ENCODE results near the gene VEZF1.
A peak's percentile ranks its signal among the peaks of the same experiment; 100 is the strongest.

The VEZF1 gene

DNA sequence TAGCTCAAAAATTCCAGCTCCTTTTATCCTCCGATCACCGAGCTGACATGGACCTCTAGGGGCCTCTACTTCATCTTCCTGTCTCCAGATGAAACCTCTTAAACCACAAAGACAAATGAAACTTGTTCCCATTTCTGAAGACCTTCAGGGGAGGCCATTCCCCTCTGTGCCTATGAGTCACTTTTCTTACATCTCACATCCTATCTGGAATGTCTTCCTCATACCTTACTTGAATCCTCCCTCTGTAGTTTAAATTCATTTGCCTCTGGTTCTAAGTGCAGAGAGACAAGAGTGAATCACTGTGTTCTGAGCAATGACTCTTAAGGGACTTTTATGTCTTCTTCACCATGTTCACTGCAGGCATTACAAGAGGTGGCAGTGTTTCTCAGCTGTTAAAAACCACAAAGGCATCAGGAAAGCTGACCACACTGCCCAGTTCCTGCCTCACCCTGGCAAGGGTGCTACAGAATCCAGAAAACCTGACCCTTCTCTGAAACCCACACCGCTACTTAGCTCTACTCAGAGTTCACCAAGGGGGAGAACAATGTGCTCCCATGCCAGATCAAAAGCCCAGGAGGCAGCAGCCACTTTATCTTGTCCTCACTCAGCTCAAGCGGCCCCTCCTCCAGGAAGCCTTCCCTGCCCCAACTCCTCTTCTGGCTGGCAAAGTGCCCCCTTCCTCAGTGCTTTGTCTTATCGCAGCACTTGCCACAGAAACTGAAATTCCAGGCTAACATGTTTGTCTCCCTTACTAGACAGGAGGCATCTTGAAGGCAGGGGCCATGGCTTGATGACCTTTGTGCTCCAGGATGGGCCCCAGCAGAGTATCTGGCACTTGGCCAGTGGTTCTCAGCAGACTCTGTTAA is 39.3 kb downstream of the VEZF1 start:
- no peak for DNase-seq

DNA sequence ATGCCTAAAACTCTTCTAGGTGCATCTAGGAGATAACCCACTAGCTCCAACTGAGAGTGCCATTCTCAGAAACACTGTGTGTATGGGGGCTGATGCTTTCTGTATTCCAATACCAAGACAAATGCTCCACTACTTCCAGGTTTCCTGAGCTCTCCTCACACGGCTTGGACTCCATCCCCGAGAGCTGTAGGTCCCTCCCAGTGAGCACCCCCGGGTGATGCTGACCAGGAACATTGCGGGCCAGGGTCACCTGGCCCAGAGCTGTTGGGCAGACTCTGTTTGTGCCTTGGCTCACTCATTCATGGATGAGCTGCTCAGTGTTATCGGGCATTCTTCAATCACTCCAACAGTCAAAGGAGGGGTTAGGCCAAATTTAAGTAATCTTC is 39.9 kb downstream of the VEZF1 start:
- no peak for DNase-seq

DNA sequence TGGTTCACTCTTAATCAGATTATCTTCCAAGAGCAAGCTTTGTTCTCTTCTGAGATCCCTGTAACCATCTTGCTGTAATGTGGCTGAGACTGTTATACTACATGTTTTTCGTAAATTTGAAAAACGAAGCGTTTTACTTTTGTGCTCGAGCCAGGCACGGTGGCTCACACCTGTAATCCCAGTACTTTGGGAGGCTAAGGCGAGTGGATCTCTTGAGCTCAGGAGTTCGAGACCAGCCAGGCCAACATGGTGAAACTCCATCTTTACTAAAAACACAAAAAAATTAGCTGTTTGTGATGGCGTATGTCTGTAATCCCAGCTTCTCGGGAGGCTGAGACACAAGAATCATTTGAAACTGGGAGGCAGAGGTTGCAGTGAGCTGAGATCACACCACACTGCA is 40.7 kb downstream of the VEZF1 start:
- no peak for DNase-seq

DNA sequence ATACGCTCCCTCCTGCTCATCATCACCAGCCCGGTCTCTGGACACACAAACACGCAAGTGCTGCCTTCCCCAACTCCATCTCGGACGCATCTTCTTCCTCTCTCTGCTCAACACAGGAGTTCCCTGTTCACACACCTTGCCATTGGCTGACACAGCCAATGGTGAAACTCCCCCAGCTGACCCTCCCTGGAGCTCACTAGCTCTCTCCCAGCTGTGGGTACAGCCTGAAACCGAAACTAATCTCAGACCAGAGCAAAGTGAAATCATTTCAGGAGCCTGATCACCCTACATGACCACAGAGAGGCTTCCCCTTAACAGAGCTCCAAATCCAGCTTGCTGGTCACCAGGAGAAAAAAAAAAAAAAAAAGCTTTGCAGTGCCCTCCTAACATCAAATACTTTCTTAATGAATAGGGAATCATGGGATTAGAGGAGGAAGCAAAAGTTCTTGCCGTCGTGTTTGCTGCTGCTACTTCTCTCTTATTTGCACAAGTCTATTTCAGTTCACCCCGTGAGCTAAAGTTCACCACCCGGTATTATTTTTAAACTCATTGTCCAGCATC is 41.2 kb downstream of the VEZF1 start:
- peak in 2 of 5 experiments; percentile 17 to 63 for DNase-seq

DNA sequence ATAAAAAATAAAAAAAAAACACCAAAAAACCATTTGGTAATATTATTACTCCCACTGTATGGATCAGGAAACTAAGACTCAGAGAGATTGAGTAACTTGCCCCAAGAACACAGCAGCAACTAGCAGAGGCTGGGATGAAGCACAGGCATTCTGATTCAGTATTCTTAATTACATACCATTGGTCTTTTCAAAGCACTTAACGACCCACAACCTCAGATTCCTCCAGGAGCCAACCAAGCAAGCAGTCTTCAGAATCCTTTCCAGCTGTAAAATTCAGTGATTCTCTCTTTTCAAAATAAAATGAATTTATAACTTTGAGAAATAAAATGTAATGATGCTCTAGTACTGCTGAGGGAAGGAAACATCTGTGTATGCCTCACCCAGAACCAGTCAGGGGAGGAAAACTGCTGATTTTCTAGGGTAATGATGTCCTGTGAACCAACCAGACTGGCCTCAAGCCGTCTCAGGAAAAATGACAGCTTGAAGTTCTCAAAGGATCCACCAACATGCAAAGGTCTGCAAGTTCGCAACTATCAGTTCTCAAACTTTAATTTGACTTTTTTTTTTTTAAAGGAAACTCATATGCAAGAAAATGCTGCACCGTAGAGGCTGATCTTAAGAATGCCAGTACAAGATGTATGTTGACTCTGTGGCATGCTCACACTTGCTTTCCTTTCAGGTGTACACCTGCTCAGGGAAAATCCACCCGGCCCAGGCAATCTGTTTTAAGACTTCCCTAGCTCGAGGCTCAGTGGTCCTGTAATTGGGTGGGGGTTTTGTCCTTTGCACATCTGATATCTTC is 41.9 kb downstream of the VEZF1 start:
- DNase-seq: no peak

DNA sequence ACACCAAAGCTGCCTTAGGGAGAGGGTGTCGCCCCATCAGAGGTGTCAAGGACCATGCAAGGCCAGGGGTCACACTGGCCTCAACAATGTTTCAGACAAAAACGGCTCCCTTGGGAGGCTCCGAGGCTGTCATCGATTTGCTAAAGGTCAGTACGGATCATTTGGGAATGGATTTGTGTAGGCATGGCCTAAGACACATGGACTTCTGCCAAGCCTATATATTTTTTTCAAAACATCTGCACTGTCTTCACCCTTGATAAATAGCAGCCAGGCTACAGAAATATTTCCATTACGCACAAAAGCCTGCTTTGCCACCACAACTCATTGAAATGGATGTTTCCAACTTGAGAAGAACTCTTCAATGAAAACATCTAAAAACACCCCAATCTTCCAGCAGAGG is 43.1 kb downstream of the VEZF1 start:
- DNase-seq: no peak

DNA sequence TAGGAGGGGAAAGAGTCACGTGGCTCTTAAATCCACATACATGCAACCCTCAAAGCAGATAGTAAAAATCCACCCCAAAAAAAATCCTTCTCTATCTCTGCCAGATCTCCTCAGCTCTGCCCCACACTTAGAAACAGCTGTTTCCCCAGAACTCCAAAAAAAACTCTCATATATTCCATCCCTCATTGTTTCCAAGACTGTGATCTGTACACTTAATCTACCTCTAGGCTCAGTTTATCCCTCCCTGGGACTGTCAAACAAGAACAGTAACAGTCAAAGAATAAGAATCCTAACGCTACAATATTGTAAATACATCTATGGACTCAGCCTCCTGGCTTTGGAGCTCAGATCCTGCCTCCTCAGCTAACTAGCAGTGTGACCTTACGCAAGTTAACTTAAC is 44.4 kb downstream of the VEZF1 start:
- no peak for DNase-seq

DNA sequence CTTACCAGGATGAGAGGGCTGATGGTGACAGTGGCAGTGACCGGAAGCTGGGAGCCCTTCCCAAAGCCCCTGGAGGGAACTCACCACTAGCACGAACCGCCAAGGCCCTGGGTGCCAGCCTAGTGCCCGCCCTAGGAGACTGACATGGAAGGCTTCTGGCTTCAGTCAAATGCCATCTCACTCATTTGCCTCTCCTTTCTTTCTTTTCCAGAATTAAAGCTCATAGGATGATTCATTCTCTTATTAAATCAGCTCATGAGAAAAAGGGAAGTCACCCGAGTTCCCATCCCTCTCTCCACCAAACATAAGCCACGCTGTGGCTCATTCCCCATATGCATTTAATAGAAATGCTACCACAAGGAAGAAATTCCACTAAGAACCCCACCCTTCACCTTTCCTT is 44.9 kb downstream of the VEZF1 start:
- DNase-seq: no peak

DNA sequence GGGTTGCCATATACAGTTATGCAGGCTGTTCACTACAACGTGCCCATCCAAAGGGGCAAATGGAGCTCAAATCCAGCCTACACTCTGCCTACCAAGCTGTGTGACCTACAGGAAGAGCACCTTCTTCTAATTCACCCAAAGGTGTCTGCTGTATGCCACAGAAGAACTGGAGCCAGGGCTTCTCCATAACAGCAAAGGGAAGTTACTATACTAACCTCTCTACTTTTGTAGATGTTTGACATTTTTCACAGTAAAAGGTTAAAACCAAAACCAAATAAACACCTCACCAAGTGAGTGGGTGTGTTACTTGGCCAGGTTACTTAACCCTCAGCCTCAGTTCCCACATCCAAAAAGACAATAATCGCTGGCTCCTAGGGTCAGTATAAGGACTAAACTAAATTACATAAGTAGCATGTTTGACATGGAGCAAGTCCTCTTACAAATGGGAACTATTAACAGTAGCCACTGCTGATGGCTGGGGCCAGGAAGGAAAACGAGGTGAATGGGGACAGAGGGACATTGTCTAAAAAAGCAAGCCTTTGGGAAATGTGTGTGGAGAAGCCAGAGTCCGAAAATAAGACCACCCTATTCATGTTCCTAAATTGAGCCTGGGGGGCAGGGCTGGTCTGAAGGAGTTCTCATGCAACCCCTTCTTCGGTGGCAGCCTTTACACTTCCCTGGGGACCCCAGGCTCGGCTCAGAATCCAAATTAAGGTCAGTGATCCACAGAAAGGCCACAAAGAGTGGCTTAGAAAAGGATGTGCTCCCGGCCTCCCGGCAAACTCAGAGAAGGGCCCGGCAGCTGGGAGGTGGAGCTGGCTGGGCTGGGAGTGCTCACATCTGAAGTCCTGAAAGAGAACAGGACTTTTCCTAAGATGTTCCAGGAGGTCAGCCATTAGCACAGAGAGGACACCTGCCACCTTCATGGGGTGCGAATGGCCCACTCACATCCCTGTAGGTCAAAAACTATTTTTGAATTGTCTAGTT is 46.4 kb downstream of the VEZF1 start:
- no peak for DNase-seq

DNA sequence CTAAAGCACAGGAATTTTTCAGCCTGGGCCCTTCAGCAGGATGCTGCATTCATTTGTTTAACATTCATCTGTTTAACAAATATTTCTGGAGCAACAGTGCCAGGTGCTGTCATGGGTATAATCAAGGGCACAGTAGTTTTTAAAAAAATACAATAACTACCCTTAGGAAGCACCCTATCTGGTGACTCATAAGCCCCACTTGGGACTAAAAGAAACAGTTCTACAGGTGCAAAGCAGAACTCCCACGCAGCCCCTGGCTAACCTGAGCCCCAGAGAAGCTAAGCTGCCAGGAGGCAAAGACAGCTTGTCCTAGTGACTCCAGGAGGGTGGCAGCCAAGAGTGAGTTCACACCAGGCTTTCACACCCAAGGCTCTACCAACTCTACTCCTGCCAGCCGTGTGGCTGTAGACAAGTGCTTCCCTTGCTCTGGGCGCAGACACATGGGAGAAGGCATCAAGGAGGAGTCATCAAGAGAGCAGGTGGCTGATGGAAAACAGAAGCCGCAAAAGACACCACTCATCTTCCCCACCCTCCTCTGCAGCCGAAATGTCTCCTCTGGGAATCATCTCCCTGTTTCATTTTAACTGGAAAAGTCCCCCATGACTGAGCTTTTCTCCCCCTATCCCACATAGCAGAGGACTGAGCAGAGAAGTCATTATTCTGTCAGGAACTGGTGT is 47.3 kb downstream of the VEZF1 start:
- no peak for DNase-seq

DNA sequence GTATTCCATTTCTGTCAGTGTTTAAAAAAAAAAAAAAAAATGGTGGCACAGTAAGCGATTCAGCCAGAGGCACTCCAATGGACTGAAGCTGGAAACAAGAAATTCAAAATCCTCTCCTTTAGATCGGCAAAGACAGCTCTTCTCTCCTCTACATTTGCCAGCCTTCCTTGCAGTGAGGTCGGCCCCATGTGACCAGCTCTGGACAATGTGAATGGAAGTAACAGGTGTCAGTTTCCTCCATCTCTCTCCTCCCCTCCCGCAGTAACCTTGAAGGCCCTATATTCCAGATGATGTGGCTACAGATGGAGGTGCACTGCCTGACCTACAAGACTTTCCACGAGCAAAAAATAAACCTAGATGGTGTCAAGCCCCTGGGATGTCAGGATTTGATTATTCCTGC is 47.8 kb downstream of the VEZF1 start:
- DNase-seq: no peak

DNA sequence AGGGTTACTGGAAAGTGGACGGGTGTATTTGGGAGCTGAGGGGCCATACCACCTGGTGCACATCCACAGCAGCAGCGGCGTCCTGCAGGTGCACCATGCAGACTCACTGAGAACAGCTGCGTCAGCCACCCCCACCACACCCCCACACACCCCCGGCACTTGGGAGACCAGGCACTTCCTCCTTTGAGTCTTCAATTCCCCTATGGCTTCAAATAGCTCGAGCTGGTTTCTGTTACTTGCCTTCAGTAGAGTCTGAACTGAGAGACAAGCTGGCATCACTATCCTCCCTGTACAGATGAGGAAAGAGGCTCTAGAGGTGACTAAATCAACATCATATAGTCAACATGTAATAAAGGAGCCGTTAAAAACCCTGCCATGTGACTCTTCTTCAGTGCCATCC is 48.3 kb downstream of the VEZF1 start:
- peak in 1 of 5 experiments; percentile 17 for DNase-seq

DNA sequence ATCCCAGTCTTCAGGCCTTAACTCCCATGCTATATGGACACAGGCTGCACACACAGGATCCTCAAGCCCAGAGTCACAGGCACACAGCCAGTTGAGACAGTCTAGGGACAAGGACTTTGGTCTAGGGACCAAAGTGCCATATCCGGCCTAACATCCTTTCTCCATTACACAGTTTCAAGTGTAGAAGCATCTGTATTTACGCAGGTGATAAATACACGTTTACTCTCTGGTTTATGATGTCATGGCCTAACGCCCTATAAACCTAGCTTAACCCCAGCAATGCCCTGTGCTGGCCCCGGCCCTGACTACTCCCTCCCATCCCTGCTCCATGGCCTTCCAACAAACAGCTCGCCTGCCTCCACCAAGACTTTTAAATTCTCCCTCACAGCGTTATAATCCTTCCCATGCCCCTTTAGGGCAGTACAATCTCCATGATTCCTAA is 50.0 kb downstream of the VEZF1 start:
- DNase-seq: no peak

DNA sequence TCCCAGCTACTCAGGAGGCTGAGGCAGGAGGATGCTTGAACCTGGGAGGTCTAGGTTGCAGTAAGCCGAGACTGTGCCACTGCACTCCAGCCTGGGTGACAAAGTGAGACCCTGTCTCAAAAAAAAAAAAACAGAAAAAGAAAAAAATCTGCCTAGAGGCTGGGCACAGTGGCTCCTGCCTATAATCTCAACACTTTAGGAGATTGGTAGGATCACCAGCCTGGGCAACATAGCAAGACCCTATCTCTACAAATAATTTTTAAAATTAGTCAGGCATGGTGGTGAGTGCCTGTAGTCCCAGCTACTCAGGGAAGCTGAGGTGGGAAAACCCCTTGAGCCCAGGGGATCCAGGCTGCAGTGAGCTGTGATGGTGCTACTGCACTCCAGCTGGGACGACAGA is 50.6 kb downstream of the VEZF1 start:
- DNase-seq: no peak

DNA sequence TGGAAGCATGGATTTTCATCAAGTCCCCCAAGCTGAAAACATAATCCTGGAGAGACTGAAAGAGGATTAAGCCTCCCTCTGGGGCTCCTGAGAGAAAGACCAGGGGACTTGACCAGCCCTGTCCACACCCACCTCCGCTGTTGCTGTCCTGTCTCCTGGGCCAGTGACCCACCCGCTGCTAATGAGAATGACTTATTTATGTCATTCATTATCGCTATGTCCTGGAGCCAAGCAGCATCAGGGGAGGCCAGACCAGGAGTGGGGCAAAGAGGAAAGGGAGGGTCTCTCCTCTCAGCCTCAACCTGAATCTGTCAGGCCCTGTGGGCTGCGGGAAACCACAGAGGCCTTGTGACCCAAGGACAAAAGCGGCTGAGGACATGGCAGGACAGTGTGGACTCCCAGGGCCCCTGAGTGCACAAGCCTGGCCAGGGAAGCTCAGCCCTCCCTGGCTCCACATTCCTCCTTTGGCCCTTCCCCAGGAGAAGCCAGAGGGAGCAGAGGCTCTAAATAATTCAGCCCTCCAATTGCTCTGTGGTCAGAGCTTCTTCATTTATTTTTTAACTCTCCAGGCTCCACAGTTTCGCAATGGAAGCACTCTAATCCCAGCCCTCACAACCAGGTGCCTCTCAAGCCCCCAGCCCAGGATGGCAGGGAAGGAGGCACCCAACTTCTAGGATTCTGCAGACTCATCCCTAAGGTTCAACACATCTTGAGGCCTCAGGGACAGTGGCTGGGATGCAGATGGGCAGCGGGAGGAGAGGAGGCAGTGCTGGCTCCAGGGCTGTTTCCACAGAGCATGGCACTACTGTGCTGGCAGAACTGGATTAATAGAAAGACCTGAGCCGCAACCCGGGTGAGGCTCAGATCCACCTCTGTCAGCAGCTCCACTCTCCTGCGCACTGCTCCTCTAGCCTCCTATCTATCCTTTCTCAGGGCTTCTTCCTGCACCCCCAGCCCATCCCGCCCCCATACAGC is 51.9 kb downstream of the VEZF1 start:
- no peak for DNase-seq

DNA sequence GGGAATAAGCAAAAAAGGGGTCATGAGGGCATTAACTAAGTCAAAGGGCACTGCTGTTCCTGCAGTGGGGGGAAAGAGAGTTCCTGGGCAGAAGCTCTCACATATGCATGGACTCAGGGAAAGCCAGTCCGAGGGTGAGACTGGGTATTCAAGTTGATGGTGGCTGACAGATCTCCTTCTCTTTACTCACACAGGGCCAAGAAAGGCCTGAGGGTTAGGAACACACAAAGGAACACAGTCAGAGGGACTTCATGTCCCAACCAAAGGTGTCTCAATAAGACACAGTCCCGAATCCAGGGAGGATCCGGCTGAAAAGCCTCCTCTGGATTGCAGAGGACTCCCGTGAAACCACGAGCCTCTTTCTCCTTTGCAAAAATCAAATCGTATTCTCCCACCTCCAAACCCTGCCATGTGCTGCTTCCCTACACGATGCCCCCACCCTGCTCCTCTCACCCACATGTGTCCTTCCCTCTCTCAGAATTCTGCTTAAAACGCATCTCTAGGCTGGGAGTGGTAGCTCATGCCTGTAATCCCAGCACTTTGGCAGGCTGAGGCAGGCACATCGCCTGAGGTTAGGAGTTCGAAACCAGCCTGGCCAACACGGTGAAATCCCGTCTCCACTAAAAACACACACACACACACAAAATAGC is 56.4 kb downstream of the VEZF1 start:
- DNase-seq: no peak

DNA sequence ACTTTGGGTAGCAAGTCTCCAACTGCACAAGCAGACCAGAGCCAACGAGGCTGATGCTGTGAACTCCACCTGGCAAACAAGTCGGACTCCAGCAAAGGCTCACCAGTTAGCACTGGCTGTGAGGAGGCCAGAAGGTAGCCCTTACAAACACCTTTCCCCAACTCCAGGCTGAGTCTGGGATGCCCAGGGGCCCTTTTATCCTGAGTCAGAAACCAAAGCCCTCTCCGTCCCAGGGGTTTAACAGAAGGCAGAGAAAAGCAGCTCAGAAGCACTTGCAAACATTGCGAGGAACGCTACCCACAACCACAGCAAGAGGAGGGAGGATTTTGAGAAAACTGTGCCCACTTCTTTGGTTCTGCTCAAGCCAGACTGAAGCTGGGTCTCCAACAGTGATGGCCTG is 57.8 kb downstream of the VEZF1 start:
- no peak for DNase-seq

DNA sequence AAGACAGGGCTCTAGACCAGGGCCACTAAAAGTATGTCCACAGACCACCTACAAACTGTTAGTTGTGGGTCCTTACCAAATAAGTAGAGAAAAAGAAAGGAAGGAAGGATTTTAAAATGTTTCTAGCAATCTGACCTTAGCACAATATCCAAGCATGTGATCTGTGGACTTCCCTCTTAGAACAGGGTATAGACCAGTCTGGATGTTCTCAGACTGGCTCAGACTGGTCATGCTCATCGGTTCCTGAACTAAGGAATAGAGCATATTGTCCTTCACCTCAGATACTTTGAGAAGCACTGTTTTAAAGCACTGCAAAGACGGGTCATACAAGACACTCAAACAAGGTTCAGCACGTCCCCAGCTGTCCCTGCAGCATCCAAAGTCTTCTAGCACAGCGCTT is 58.7 kb downstream of the VEZF1 start:
- no peak for DNase-seq

DNA sequence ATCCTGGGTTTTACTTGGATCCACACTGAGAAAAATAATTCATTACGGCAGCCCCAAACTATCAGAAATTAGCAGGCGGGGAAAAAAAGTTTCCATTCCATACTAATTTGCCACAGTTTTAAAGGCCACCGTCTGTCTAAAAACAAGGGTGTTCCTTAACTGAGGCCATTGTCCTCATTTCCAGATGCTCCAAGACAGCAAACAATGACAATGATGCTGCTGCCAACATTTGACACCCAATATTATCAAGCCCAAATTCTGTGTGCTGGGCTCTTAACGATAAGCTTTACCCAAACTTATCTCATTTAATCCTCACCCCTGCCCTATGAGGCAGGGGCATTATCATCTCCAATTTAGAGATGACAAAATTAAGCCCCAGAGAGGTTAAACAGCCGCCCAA is 59.1 kb downstream of the VEZF1 start:
- no peak for DNase-seq
